HUES64 (cell line): ENCODE measurements around the gene MRPL1.
"Not testable (repeated sequence)": the region's sequence is repeated elsewhere in the genome, so short reads cannot be mapped to it uniquely, and the experiment has no call there.

Experiments used
- H3K27ac ChIP-seq: 2 replicates; pipeline ENCODE4 v1.7.0; 2013; ENCODE audit warnings: low read depth, low read length, inconsistent platforms
- H3K27me3 ChIP-seq: 2 replicates; pipeline ENCODE4 v1.6.1; 2013; ENCODE audit warnings: mild to moderate bottlenecking, low read length; ENCODE audit not compliant: insufficient read depth
- H3K36me3 ChIP-seq: 2 replicates; pipeline ENCODE4 v1.6.1; 2013; ENCODE audit warnings: mild to moderate bottlenecking, low read length; ENCODE audit not compliant: insufficient read depth
- H3K4me1 ChIP-seq: 2 replicates; pipeline ENCODE4 v1.6.1; 2013; ENCODE audit warnings: mild to moderate bottlenecking, low read length, moderate library complexity; ENCODE audit not compliant: insufficient read depth
- H3K4me3 ChIP-seq: 2 replicates; pipeline ENCODE4 v1.5.1; 2013; ENCODE audit warnings: mild to moderate bottlenecking, low read length, moderate library complexity
- H3K9ac ChIP-seq: 2 replicates; pipeline ENCODE4 v1.6.1; 2013; ENCODE audit warnings: mild to moderate bottlenecking, low read depth, low read length
- H3K9me3 ChIP-seq: 2 replicates; pipeline ENCODE4 v1.6.1; 2013; ENCODE audit warnings: low read depth, low read length; ENCODE audit not compliant: insufficient read depth
- WGBS: fragments of 150-250, 120-280 bp; methylation state at CpG from one replicate; pipeline ENCODE4 v1.1.7; 2013; ENCODE audit warnings: missing lambda C conversion rate; 5-methylcytosine and 5-hydroxymethylcytosine counted together

Gene MRPL1

GRCh38 chr4:77952457-77952856 lies 89.8 kb downstream of the MRPL1 start:
- H3K9me3 ChIP-seq: no peaks in the 10 kb centered on the region
- H3K4me1 ChIP-seq: no peaks in the 10 kb centered on the region
- H3K27me3 ChIP-seq: no peaks in the 10 kb centered on the region
- peaks cover 52% of the 10 kb centered on the region for H3K36me3 ChIP-seq
- no peak overlapping the region for H3K9ac ChIP-seq
- H3K27ac ChIP-seq: no peak overlapping the region
- no peak overlapping the region for H3K4me3 ChIP-seq
- WGBS: 96% methylated on average over 5 of the region's 5 CpGs

- Histone ChIP-seq H3K27me3 (no peaks in the 10 kb centered on the region), H3K4me3 (no peak overlapping the region), H3K9me3 (no peaks in the 10 kb centered on the region), H3K4me1 (no peaks in the 10 kb centered on the region), H3K9ac (no peak overlapping the region), H3K27ac (no peak overlapping the region), H3K36me3 (peaks cover 50% of the 10 kb centered on the region)
- WGBS: 91% methylated on average over 3 of the region's 3 CpGs
Measured at GRCh38 chr4:77954690-77955089, 92.1 kb downstream of the MRPL1 start.

DNA sequence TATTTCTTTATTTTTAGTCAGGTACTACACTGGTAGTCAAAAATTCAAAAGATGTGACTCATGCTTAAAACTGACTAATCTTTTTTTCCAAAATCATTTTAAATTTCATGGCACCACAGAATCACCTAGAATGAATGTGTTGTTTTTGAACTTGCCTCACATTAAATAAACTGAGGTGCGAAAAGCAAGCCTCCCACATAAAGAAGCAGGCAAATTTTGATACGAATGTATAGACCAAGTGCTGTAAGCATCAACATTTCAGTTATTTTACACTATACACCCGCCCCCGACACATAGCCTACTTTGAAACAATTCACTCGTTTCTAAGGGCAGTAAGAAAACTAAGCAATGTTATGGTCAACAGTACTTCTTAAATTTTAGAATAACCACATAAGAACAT lies 94.3 kb downstream of the MRPL1 start:
- H3K4me1 ChIP-seq: no peaks in the 10 kb centered on the region
- H3K36me3 ChIP-seq: peaks cover 30% of the 10 kb centered on the region
- 95% methylated on average over 5 of the region's 5 CpGs for WGBS
- no peaks in the 10 kb centered on the region for H3K27me3 ChIP-seq
- H3K9ac ChIP-seq: no peak overlapping the region
- no peak overlapping the region for H3K27ac ChIP-seq
- H3K4me3 ChIP-seq: no peak overlapping the region
- H3K9me3 ChIP-seq: no peaks in the 10 kb centered on the region

GRCh38 chr4:77958897-77959296 lies 96.3 kb downstream of the MRPL1 start:
- Histone ChIP-seq H3K4me3 (no peak overlapping the region), H3K4me1 (no peaks in the 10 kb centered on the region), H3K9me3 (no peaks in the 10 kb centered on the region), H3K27ac (no peak overlapping the region), H3K9ac (no peak overlapping the region), H3K36me3 (peaks cover 11% of the 10 kb centered on the region), H3K27me3 (no peaks in the 10 kb centered on the region)
- 97% methylated on average over 2 of the region's 2 CpGs for WGBS

DNA sequence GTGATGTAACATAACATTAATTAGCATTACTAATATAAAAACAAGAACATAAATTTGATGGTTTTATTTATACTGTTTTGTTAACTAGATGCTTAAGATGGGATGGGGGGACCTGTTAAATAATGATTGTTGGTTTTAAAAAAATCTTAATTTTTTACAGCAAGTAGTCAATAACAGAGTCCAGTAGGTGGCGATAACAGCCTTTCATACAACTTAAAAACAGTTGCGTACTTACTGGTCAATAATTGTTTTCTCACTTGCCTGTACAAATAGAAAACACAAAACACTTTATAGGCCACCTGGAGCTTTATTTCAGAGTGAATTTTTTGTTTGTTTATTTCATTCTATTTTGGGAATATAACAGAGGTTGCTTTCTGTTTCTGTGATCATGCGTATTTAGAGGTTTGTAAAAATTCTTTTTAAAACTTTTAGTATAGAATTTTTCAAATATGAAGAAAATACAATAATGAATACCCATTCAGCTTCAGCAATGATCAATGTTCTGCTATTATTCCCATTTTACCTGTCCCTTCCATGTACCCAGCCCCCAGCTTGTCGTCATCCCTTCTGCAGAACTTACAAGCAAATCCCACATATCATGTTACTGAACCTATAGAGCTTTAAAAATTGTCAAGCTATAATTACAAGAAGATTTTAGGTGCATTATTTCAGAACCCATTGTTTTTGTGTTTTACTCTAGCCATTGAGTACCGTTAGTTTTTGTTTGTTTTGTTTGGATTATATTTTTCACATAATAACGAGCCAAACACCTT lies 97.1 kb downstream of the MRPL1 start:
- no peak overlapping the region for H3K9ac ChIP-seq
- no peak overlapping the region for H3K27ac ChIP-seq
- H3K4me1 ChIP-seq: no peaks in the 10 kb centered on the region
- H3K4me3 ChIP-seq: no peak overlapping the region
- WGBS: 59% methylated on average over 5 of the region's 6 CpGs
- H3K36me3 ChIP-seq: peaks cover 3% of the 10 kb centered on the region
- no peaks in the 10 kb centered on the region for H3K9me3 ChIP-seq
- H3K27me3 ChIP-seq: no peaks in the 10 kb centered on the region

- H3K36me3 ChIP-seq: no peaks in the 10 kb centered on the region
- H3K27me3 ChIP-seq: no peaks in the 10 kb centered on the region
- H3K9me3 ChIP-seq: no peaks in the 10 kb centered on the region
- 93% methylated on average over 4 of the region's 5 CpGs for whole genome bisulfite sequencing
- H3K4me1 ChIP-seq: no peaks in the 10 kb centered on the region
- no peak overlapping the region for H3K4me3 ChIP-seq
- H3K9ac ChIP-seq: no peak overlapping the region
- H3K27ac ChIP-seq: no peak overlapping the region
Measured at GRCh38 chr4:77960367-77960766, 97.7 kb downstream of the MRPL1 start.

DNA sequence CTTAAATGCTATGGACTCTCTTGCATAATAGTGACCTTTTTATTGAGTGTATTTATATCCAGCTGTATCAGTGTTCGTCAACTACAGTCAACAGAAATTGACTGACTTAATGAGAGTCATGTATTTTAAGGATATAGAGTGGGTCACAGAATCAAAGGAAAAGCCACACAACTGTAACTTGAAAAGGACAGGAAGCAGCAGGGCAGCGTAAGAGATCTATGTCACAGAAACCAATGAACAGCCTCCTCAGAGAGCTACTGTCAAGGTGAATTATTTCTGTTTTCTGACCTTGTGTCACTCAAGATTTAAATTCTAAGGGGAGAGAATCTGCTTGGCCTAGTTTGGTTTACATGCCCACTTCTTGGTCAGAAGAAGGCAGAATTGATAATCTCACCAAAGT lies 100.4 kb downstream of the MRPL1 start:
- Histone ChIP-seq H3K27ac (no peak overlapping the region), H3K27me3 (no peaks in the 10 kb centered on the region), H3K4me1 (no peaks in the 10 kb centered on the region), H3K36me3 (no peaks in the 10 kb centered on the region), H3K4me3 (no peak overlapping the region), H3K9ac (no peak overlapping the region), H3K9me3 (no peaks in the 10 kb centered on the region)
- 98% methylated on average over 2 of the region's 2 CpGs for WGBS

DNA sequence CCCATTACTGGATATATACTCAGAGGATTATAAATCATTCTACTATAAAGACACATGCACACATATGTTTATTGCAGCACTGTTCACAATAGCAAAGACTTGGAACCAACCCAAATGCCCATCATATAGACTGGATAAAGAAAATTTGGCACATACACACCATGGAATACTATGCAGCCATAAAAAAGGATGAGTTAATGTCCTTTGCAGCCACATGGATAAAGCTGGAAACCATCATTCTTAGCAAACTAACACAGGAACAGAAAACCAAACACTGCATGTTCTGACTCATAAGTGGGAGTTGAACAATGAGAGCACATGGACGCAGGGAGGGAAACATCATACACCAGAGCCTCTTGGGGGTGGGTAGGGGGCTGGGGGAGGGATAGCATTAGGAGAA lies 111.0 kb downstream of the MRPL1 start:
- not testable (repeated sequence) for H3K9me3 ChIP-seq, H3K27ac ChIP-seq, H3K27me3 ChIP-seq, H3K9ac ChIP-seq, H3K4me3 ChIP-seq, H3K4me1 ChIP-seq, H3K36me3 ChIP-seq
- WGBS: 92% methylated on average over 1 of the region's 1 CpG

- not testable (repeated sequence) for H3K27ac ChIP-seq, H3K27me3 ChIP-seq, H3K9me3 ChIP-seq, H3K4me1 ChIP-seq, H3K36me3 ChIP-seq, H3K9ac ChIP-seq, H3K4me3 ChIP-seq
- 87% methylated on average over 4 of the region's 6 CpGs for WGBS
Measured at GRCh38 chr4:77982900-77983540, 120.4 kb downstream of the MRPL1 start.

- H3K27me3 ChIP-seq, H3K4me1 ChIP-seq, H3K9ac ChIP-seq, H3K36me3 ChIP-seq, H3K4me3 ChIP-seq, H3K9me3 ChIP-seq, H3K27ac ChIP-seq: not testable (repeated sequence)
- WGBS: 96% methylated on average over 43 of the region's 44 CpGs
Measured at GRCh38 chr4:77983612-77984311, 121.1 kb downstream of the MRPL1 start.

- no peak overlapping the region for H3K27ac ChIP-seq
- no peak overlapping the region for H3K4me3 ChIP-seq
- no peaks in the 10 kb centered on the region for H3K27me3 ChIP-seq
- H3K9ac ChIP-seq: no peak overlapping the region
- H3K36me3 ChIP-seq: no peaks in the 10 kb centered on the region
- H3K4me1 ChIP-seq: peaks cover 12% of the 10 kb centered on the region
- H3K9me3 ChIP-seq: peaks cover 5% of the 10 kb centered on the region; the same call in 1 of the 2 replicates
Measured at GRCh38 chr4:77989968-77990367, 127.3 kb downstream of the MRPL1 start.
